GM21528 (cell line): ENCODE data around the gene ANGPT4.
"Not testable (repeated sequence)": the region's sequence is repeated elsewhere in the genome, so short reads cannot be mapped to it uniquely, and the experiment has no call there.

ENCODE experiments used
- ATAC-seq: cut with Tn5 transposase; IDR thresholded peaks from one replicate; pipeline ENCODE4 v1.9.1; 2021; ENCODE audit warnings: mild to moderate bottlenecking, moderate library complexity; ENCODE audit not compliant: unreplicated experiment, low FRiP score

ANGPT4 gene

DNA sequence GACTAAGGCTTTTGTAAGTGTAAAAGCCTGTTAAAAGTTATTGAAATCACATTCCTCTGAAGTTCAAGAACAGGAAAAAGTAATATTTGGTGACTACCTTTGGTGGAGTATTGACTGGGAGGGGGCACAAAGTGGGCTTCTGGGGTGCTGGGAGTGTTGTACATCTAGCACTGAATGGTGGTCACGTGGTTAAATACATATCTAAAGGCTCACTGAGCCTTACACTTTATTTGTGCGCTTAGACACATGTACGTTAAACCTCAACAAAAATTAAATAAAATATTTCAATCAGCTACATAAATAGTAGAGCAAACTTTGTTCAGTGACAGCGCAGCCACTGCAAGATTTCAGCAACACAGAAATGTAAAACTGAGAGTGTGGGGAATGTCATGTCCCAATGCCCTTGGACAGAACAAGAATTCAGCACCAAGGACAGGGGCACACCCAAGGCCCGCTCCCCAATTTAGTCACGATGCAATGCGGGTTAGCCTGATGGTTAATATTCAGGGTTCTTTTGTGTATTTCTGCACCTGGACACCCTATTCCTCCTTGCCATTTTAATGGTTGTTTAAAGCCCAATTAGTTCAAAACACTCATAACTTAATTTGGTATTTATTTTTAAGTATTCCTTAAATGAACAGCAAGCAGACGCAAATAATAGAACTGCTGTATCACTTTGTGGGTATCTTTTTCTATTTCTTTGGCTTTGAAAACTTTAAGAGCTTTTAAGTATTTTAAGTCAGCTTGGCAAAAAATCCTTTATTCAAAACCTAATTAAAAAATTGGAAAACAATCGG lies 37.4 kb downstream of the ANGPT4 start:
- no peak for ATAC-seq

DNA sequence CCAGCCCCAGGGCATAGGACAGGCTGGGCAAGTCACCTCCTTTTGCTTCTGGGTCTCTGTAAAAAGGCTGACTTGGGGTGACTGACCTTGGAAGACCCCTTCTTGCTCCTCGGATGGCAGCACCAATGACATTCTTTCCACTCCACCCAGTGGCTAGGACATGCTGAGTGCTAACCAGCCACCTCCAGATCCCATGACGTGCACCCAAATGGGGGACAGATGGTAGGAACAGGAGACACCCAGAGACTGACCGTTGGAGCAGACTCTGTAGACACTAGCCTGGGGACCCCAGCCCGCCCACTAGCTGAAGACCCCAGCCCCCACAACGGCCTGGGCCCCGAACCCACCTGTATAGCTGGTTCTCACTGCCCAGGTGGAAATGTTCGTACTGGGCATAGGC lies 38.3 kb downstream of the ANGPT4 start:
- ATAC-seq, result no peak

DNA sequence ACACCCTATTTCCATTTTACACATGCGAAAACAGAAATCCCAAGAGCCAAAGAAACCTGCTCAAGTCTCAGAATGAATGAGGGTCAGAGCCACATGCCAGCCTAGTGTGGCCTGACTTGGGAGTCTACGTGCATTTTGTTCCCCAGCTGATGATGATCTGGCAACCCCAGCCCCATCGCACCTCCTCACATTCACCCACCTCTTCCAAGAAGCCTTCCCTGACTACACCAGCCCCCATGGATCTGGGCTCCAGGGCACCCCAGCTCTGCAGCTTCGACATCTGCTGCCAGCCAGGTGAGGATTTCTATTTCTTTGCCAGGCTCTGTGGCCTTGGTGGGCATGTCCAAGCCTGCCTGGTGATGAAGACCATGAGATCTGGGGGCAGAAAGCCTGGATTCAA lies 41.0 kb downstream of the ANGPT4 start:
- ATAC-seq, result no peak

DNA sequence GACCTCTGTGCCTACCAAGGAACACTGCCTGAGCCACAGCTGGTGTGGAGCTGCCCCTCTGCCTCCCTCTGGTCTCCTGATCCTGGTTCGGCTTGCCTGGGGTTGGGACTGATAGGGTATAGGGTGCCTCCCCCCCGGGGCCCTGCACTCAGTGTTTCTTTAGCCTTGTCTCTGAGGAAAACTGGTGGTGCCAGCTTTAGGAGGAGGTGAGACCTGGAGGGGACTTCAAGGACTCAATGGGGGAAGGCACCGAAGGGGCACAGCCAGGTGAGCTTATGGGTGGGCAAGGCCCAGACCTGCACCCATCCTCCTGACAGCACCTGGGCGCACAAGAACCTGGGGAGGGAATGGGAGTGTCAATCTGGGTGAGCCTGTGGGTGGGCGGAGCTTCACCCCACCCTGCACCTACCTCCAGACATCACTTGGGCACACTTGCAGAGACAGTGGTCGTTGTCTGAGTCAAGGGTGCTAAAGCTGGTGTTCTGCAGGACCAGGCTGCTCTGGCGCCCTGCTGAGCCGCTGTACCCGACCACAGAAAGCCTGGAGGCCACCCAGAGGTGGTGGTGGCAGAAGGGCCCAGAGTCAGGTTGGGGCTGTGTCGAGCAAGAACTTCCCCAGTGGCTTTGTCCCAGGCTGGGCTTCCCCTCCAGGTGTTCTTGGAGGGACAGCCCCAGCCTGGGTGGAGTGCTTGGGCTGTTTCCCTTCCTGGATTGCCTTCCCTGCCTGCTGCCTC lies 42.1 kb downstream of the ANGPT4 start:
- ATAC-seq, result no peak

DNA sequence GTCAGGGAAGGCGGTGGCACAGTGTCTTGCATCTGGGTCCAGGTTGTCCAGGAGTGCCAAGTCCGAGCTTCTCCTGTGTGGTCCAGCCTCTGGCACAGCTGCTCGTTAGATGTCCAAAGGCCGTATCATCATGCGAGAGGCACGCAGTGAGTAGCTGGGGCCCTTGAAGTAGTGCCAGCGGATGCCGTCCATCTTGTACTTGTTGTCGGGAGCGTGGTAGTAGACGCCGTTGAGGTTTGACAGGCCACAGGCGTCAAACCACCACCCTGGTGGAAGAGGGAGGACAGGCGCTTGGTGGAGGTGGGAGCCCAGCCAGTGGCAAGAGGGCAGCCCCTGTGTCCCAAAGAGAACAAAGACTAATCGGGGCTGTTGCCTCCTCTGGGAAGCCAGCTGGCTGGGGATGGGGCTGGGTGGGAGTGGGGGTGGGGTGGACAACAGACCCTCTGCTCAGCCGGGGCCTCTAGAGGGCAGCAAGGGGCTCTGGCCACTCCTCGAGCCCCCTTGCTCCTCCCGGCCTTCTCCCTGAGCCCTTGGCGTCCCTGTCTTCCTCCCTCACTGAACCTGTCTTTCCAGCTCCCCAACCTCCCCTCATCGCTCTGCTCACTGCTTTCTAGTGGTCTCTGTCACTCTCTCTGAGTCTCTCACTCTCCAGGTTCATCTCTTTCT lies 43.1 kb downstream of the ANGPT4 start:
- no peak for ATAC-seq

DNA sequence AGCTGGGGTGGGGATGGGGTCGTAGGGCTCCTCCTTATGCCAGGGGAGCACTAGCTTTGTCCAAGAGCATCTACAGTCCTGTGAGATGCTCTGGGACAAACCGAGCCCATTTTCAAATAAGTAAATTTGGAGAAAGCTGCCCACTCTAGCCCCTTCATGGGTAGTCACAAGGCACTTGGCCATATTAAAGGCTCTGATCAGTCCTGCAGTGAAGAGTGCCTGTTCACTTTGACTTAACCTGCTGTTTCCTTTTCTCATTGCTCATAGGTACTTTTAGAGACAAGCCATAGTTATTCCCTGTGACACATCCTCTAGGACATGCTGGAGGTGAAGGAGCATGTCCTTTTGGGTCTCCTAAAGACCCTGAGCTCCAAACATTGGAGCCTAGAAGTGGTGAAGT lies 44.2 kb downstream of the ANGPT4 start:
- no peak for ATAC-seq

DNA sequence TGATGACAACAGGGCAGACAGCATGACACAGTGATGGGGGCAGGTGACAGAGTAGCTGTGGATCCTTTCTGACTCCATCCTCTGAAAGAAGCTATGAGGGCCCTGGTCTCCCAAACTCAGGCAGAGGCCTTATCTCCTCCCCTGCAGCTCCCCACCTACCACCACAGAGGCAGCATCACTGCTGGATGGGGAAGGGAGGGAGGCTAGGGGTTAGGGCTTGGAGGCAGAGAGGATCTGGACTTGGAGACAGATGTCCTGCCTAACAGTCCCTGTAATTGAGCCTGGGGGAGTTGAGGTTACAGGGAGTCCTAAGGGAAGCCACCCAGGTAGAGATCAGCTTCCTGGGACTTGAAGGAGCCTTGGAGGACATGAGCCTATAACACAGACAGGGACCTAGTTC lies 44.7 kb downstream of the ANGPT4 start:
- no peak for ATAC-seq

DNA sequence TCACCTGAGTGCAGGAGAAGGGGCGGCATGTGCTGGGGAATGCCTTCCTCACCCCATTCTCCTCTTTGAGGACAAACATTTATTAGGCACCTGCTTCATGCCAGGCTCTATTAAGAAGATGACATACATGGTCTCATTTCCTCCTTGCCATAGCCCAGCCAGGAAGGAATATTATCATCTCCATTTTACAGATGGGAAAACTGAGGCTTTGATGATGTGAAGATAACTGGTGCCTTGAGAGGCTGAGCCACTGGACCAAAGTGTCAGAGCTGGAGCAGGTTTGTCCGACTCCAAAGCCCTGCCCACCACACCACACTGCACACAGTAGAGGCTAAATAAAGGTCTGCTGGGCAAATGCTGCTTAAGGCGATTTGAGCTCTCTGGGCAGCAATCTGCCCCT lies 45.4 kb downstream of the ANGPT4 start:
- ATAC-seq, result no peak

DNA sequence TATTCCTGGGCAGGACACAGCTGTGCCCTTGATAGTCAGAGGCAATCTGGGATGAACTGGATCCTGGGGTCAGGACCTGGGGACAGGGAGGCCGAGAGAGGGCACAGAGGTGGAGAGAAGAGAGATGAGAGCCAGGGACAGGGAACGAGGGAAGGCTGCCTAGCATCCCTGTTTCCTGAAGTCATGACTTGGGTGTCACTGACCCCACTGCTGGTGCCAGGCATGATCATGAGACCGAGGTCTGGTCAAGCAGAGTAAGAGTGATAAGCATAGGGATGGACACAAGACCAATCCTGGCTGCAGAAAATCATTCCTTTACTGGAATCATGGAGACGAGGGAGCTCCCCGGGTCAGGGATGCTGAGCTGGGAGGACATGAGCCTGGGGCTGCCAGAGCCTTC lies 46.5 kb downstream of the ANGPT4 start:
- ATAC-seq, result no peak

DNA sequence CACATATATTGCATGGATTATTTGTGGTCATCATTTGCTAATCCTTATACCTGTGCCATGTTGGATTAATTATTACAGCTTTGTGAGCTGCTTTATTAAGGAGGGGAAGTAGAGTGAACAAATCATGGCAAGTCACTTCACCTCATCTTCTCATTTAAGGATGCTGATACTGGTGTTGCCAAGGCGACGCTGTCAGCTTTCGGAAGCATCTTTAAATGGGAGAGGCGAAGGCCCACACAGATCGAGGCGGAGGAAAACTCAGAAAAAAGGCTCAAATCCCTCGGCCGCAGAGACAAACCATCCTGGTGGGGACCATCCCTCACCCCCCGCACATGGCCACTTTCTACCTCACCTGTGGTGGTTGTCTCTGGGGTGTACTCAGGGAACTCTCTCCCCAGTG lies 47.9 kb downstream of the ANGPT4 start:
- no peak for ATAC-seq

DNA sequence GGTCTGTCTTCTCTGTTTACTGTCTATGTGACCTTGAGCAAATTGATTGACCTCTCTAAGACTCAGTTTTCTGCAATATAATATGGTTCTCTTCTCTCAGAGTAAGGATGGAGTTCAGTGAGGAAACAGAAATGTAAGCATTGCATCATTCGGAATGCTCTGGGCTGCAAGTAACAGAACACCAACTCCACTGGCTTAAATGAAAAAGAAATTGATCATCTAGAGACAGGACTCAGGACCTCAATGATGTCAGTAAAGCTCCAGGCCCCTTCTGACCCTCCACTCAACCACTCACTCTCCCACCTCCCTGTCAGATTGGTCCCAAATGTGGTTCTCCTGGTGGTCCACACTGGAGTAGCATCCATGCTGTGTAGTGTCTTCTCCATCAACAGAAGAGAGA lies 50.7 kb downstream of the ANGPT4 start:
- ATAC-seq, result no peak

DNA sequence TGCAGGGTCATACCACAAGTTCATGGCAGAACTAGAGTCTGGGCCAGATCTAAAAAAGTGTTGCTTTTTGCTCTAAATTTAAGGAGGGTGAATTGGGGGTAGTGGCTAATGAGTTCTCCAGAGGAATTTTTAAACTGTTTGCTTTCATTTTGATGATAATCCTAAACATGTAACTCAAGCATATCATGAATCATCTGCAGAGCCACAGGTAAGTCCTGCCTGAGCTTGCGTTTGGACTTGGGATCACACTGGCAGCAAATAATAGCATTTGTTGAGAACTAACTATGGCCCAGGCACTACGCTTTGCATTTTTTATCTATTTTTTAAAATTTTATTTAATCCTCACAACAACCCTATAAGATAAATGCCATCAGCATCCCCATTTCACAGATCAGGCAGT lies 55.2 kb downstream of the ANGPT4 start:
- ATAC-seq, result no peak

DNA sequence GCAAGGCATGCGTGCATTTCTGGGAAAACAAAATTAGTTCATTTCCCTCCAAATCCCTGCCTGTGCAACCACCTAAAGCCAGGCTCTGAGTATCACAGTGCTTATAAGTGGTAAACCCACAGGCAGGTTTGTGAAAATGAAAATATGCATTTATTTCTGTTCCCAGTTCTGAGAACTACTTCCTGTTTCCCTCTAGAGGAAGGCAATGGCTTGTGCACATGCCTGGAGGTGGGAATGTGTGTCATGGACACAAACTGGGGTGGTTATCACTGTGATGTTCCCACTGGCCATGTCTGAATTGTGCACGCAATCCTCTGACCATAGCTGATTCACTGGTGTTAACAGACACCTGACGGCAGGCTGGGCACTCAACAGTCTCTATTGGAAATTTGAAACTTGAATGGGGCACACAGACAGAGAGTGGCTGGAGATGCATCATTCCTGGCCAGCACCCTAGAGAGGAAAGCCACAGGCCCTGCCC lies 56.3 kb downstream of the ANGPT4 start:
- no peak for ATAC-seq

DNA sequence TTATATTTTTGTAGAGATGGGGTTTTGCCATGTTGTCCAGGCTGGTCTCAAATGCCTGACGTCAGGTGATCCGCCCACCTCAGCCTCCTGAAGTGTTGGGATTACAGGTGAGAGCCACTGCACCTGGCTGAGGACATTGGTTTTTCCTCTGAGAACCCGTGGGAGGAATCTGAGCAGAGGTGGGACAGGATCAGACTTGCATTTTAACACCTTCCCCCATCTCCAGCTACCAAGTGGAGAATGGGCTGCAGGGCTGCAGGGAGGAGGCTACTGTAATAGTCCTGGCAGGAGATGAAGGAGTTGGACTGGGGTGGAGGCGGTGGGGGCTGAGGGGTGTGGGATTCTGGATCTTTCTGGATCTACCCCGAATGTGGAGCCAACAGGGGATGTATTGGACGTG lies 58.1 kb downstream of the ANGPT4 start:
- no peak for ATAC-seq

DNA sequence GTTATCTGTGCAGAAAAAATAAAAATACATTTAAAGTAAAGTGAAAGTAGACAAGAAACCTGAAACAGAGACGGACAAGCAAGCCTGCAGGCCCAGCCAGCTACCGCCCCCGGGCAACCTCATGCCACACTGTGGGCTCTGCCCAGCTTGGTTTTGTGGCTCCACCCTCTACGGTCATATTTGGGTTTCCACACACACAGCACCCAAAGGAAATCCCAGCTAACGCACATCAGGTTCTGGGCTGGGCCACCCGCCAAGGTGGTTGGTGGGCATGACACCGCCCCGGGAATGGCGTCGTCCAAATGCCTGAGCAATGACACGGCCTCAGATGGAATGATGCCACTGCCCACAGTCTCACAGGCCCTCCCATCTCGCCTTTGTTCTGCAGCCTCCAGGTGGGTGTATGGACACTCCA lies 59.8 kb downstream of the ANGPT4 start:
- no peak for ATAC-seq

DNA sequence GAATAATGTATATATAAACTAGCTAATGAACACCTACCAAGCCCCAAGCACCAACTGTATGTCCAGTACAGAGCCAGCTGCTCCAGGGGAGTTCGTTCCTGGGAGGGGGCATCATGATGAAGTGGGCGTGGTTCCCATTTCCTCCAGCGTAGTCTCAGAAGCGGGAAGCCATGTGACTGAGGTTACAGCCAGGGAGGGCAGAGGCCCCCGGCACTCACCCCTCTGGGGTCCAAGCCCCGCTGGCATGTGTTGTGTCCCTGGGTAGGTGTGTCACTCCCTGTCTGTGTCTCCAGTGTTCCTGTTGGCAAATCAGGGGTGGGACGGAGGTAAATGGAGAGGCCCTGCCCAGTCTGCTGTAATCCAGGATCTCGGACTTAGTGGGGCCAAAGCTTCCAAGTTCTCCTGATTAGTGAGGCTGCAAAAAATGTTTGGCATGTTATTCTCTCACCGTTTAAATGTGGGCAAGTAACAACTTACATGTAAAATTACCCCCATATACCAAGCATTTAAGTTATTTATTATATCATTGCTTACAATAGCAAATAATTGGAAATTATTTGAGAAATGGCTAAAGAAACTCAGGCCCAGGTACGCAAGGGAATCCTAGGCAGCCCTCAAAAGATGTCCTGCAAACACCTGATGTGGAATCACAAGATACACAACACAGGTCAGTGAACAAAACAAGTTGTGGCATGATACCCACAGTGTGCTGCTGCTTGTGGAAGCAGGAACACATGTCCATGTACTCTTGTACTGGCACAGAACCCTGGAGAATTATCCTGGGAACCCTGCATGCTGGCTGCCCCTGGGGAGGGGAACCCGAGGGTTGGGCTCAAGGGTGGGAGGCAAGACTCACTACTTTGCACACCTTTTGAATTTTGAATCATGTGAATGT lies 60.4 kb downstream of the ANGPT4 start:
- no peak for ATAC-seq

DNA sequence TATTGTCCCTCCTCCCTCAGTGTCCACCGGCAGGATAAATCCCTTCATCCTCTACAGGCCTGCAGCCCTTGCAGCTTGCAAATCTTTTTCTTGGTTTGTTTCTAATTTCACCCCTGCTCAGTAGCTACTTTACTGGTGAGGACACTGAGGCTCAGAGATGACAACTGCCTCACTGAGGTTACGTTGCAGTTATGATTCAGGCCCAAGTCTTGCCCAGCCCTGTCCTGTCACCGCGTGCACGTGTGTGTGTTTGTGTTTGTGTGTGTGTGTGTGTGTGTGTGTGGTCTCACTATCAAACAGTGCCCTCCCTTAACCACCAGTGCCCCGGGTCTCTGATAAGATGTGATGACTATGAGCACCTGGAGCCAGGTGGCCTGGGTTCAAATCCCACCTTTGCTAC lies 61.5 kb downstream of the ANGPT4 start:
- ATAC-seq, result no peak

DNA sequence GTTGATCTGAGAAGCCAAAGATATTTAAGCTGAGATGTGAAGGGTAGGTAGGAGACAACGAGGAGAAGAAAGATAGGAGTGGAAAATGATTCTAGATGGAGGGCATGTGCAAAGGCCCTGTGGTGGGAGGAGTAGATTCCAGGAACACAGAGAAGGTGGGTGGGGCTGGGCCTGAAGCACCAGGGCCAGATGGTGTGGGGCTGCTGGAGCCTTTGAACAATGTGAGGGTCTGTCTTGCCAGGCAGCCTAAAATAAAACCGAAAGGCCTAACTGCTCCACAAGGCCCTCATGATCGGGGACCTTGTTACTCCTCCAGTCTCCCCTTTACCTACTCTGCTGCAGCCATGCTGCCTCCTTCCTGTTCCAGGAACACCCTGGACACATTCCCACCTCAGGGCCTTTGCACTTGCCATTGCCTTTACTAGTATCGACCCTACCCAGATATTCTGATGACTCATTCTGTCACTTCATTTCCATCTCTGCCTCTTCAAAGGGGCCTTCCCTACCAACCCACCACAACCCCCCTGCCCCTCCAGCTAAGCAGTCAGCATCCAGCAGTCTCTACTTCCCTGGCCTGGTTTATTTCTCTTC lies 62.6 kb downstream of the ANGPT4 start:
- no peak for ATAC-seq

DNA sequence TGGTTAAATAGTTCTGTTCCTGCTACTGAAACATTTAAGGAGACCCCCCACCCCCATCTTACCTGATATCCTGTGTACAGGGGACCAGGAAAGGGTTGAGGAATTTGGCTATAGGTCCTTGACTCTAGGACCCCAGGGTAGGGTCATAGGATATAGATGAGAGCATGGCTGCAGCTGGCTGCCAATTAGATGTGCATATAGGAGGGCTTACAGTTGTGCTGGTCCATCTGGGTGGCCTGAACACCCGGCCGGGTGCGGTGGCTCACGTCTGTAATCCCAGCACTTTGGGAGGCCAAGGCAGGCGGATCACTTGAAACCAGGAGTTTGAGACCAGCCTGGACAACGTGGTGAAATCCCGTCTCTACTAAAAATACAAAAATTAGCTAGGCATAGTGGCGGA lies 67.4 kb downstream of the ANGPT4 start:
- ATAC-seq, result not testable (repeated sequence)

DNA sequence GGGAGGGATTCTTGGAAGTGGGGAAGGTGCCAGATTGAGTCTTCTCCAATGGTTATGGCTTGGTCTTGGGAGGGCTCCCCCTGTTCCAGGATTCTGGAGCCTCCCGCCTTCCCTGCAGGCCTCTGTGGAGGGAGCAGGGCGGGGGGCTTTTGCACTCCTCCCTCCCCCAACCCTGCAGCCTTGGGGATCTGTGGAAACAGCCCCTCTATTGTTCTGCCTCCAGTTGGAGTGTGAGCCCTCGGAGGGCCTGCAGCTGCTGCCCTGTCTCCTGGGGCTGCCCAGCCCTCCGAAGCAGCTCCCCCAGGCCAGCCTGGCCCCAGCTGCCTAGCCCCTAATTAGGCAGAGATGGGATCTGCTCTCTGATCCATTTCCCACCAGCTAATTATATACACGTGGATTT lies 67.9 kb downstream of the ANGPT4 start:
- ATAC-seq, result no peak
